Natural killer cell (primary cell): ENCODE measurements around the gene TCEAL5. TPM values are rescaled to one million over a fixed set of nuclear protein-coding genes. Genes with fewer than 3 reads are reported as not detected.
A peak's percentile ranks its signal among the peaks of the same experiment; 100 is the strongest.

Experiments used
- ATAC-seq, 3 donors: fragments of 150-1000 bp in 2 of 3; fragments of 200-7000 bp in 1 of 3; cut with Tn5 transposase; 1 replicate in 1 of 3; 2 replicates in 2 of 3; pipeline ENCODE4 v1.10.0; 2021; ENCODE audit warnings: mild to moderate bottlenecking in 2 of 3, moderate library complexity in 2 of 3
- DNase-seq, 2 donors: peaks; one replicate each; pipeline versions ENCODE4 v3.0.0 to v3.0.0-alpha.2; 2013 to 2021; ENCODE audit warnings: mixed read lengths in 1 of 2
- H3K27ac ChIP-seq: one replicate; pipeline ENCODE4 v1.5.1; 2013; ENCODE audit warnings: mild to moderate bottlenecking, low read length
- H3K27me3 ChIP-seq: one replicate; pipeline ENCODE4 v1.6.1; 2013; ENCODE audit warnings: low read length; ENCODE audit not compliant: control insufficient read depth, insufficient read depth
- H3K36me3 ChIP-seq: one replicate; pipeline ENCODE4 v1.6.1; 2013; ENCODE audit warnings: low read length; ENCODE audit not compliant: control insufficient read depth, insufficient read depth
- H3K4me1 ChIP-seq: one replicate; pipeline ENCODE4 v1.6.1; 2013; ENCODE audit warnings: low read length; ENCODE audit not compliant: control insufficient read depth, insufficient read depth
- H3K4me3 ChIP-seq: one replicate; pipeline ENCODE4 v1.5.1; 2013; ENCODE audit warnings: low read length
- H3K9me3 ChIP-seq: one replicate; pipeline ENCODE4 v1.6.1; 2013; ENCODE audit warnings: low read length; ENCODE audit not compliant: control insufficient read depth, insufficient read depth
- H3K27ac Mint-ChIP-seq, 2 donors: one replicate each; pipeline ENCODE4 v1.8.0; 2022; ENCODE audit warnings: mild to moderate bottlenecking in 2 of 2, mixed read lengths in 2 of 2, moderate library complexity in 1 of 2
- H3K27me3 Mint-ChIP-seq, 2 donors: one replicate each; pipeline ENCODE4 v1.8.0; 2022; ENCODE audit warnings: low read depth in 2 of 2, mixed read lengths in 2 of 2
- H3K36me3 Mint-ChIP-seq: one replicate; pipeline ENCODE4 v1.8.0; 2022; ENCODE audit warnings: mixed read lengths
- H3K4me1 Mint-ChIP-seq, 2 donors: one replicate each; pipeline ENCODE4 v1.8.0; 2022; ENCODE audit warnings: mixed read lengths in 2 of 2
- H3K4me3 Mint-ChIP-seq: one replicate; pipeline ENCODE4 v1.8.0; 2022; ENCODE audit warnings: mild to moderate bottlenecking, moderate library complexity, mixed read lengths
- H3K9me3 Mint-ChIP-seq, 2 donors: one replicate each; pipeline ENCODE4 v1.8.0; 2022; ENCODE audit warnings: mixed read lengths in 2 of 2
- CTCF ChIP-seq: fragments of 200-600 bp; IDR thresholded peaks from one replicate; pipeline ENCODE4 v1.8.0; 2022; ENCODE audit warnings: antibody characterized with exemption
- WGBS: methylation state at CpG from one replicate; pipeline ENCODE4 v1.1.7; 2013; ENCODE audit warnings: missing lambda C conversion rate; ENCODE audit not compliant: insufficient coverage; 5-methylcytosine and 5-hydroxymethylcytosine counted together
- intact Hi-C: fragments of 100-400 bp; cut with micrococcal nuclease; formaldehyde crosslinking; loops from one replicate; pipeline ENCODE4 v1.14.2; 2022
- total RNA-seq, 4 donors: library from RNA; stranded (reverse); fragments of 120-200 nt in 1 of 4; gene quantifications; one replicate each; pipeline versions ENCODE4 v1.2.3 to v1.2.4, GENCODE V29; 2013 to 2022

Gene TCEAL5
- total RNA-seq, 3 donors from 2014 or later (not counting 1 experiment from before 2014, with no cell fraction given): not detected

DNA sequence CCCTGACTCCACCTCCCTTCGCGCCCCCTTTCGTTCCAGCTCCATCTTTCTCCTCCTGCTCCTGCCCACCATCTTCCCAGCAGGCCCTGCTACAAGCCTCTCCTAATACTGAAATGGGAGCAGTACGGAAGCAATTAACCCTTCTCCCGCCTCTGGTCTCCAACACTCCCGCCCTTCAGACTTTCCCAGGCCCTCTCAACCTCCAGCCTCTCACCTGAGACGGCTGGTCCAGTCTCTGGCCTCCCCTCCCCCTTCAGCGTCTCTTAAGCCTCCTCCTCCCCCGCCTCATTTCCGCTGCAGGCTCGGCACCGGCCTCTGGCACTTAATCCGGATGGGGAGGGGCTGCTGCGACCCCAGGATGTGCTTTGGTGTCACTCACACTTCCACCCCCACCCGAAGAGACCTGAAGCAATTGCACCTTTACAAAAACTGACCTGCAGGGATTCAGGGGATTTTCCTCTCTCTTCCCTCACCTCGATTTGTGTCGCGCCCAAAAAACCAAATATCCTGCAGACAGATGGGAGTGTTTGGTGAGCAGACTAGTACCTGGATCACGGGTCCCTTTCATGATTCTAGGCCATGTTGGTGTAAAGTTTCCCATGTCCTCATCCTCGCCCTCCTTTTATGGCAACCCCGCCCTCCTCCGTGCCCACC is 22.3 kb downstream of the TCEAL5 start:
- DNase-seq (peak; percentile 20 to 58), ATAC-seq (peak; percentile 59 to 74 (median 66))
- H3K9me3 Mint-ChIP-seq: no peaks in the 10 kb centered on the region
- no peaks in the 10 kb centered on the region for H3K9me3 ChIP-seq
- no peaks in the 10 kb centered on the region for H3K27me3 Mint-ChIP-seq
- H3K4me3 ChIP-seq: peak overlapping the region; percentile 71
- peaks cover 12% of the 10 kb centered on the region for H3K4me1 ChIP-seq
- H3K4me1 Mint-ChIP-seq: peaks cover 20 to 21% of the 10 kb centered on the region in 2 donors
- peak overlapping the region; percentile 81 for H3K27ac ChIP-seq
- 2% methylated on average over 18 of the region's 22 CpGs for WGBS
- intact Hi-C loops: loop anchor here (2.0 kb wide), 1 partner anchor 39 kb away; the partner anchor contains the start of gene BEX4
- no peaks in the 10 kb centered on the region for H3K27me3 ChIP-seq
- TF ChIP-seq CTCF: no peak
- peak overlapping the region; percentile 92 to 99 for H3K27ac Mint-ChIP-seq
- H3K36me3 ChIP-seq: no peaks in the 10 kb centered on the region
- peak overlapping the region; percentile 96 for H3K4me3 Mint-ChIP-seq
- H3K36me3 Mint-ChIP-seq: no peaks in the 10 kb centered on the region

DNA sequence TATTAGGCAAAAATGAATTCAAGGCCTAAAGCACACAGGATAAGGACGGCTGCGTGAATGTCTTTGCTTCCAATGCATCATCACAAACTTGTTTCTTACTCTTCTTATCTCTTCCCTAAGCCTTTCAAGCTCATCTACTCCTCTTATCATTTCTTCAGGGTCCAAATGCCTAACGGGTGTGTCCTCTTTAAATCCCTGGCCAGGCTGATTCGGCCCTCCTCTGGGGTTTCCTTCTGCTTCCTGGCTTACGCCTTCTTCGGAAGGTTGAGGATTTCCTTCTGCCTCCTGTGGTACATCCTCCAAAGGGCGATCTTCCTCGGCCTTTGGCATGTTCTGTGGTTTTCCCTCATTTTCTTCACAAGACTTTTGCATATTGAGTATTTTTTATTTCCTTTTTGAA is 22.9 kb downstream of the TCEAL5 start:
- Histone ChIP-seq H3K9me3 (no peaks in the 10 kb centered on the region), H3K36me3 (no peaks in the 10 kb centered on the region), H3K27me3 (no peaks in the 10 kb centered on the region), H3K4me1 (peaks cover 12% of the 10 kb centered on the region), H3K4me3 (no peak overlapping the region), H3K27ac (peak overlapping the region; percentile 81)
- DNase-seq (no peak), ATAC-seq (no peak)
- intact Hi-C loops: loop anchor here (2.0 kb wide), 1 partner anchor 39 kb away; the partner anchor contains the start of gene BEX4
- Mint-ChIP-seq H3K36me3 (no peaks in the 10 kb centered on the region), H3K4me1 (peaks cover 20 to 24% of the 10 kb centered on the region in 2 donors), H3K9me3 (no peaks in the 10 kb centered on the region), H3K4me3 (peak overlapping the region; percentile 96), H3K27ac (peak overlapping the region; percentile 92 to 99), H3K27me3 (no peaks in the 10 kb centered on the region)
- 47% methylated on average over 6 of the region's 8 CpGs for WGBS
- no peak for TF ChIP-seq CTCF

- Histone ChIP-seq H3K9me3 (no peaks in the 10 kb centered on the region), H3K36me3 (no peaks in the 10 kb centered on the region), H3K27me3 (no peaks in the 10 kb centered on the region), H3K4me1 (peaks cover 12% of the 10 kb centered on the region), H3K27ac (no peak overlapping the region), H3K4me3 (no peak overlapping the region)
- H3K4me3 Mint-ChIP-seq: no peak overlapping the region
- TF ChIP-seq CTCF: no peak
- peaks cover 20 to 26% of the 10 kb centered on the region in 2 donors for H3K4me1 Mint-ChIP-seq
- peaks cover 2 to 6% of the 10 kb centered on the region in 2 donors for H3K27me3 Mint-ChIP-seq
- no peaks in the 10 kb centered on the region for H3K36me3 Mint-ChIP-seq
- ATAC-seq (no peak), DNase-seq (no peak)
- peak overlapping the region in 1 of 2 donors; percentile 35 for H3K27ac Mint-ChIP-seq
- no peaks in the 10 kb centered on the region for H3K9me3 Mint-ChIP-seq
- intact Hi-C loops: no loop called here
- WGBS: 98% methylated on average over 4 of the region's 5 CpGs
Observed at GRCh38 chrX:103250977-103251376, 25.6 kb downstream of the TCEAL5 start.
